Measurements from ENCODE around the gene CTNNA1.
"Not testable (repeated sequence)": the region's sequence is repeated elsewhere in the genome, so short reads cannot be mapped to it uniquely, and the experiment has no call there.

Gene CTNNA1, protein sequence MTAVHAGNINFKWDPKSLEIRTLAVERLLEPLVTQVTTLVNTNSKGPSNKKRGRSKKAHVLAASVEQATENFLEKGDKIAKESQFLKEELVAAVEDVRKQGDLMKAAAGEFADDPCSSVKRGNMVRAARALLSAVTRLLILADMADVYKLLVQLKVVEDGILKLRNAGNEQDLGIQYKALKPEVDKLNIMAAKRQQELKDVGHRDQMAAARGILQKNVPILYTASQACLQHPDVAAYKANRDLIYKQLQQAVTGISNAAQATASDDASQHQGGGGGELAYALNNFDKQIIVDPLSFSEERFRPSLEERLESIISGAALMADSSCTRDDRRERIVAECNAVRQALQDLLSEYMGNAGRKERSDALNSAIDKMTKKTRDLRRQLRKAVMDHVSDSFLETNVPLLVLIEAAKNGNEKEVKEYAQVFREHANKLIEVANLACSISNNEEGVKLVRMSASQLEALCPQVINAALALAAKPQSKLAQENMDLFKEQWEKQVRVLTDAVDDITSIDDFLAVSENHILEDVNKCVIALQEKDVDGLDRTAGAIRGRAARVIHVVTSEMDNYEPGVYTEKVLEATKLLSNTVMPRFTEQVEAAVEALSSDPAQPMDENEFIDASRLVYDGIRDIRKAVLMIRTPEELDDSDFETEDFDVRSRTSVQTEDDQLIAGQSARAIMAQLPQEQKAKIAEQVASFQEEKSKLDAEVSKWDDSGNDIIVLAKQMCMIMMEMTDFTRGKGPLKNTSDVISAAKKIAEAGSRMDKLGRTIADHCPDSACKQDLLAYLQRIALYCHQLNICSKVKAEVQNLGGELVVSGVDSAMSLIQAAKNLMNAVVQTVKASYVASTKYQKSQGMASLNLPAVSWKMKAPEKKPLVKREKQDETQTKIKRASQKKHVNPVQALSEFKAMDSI

DNA sequence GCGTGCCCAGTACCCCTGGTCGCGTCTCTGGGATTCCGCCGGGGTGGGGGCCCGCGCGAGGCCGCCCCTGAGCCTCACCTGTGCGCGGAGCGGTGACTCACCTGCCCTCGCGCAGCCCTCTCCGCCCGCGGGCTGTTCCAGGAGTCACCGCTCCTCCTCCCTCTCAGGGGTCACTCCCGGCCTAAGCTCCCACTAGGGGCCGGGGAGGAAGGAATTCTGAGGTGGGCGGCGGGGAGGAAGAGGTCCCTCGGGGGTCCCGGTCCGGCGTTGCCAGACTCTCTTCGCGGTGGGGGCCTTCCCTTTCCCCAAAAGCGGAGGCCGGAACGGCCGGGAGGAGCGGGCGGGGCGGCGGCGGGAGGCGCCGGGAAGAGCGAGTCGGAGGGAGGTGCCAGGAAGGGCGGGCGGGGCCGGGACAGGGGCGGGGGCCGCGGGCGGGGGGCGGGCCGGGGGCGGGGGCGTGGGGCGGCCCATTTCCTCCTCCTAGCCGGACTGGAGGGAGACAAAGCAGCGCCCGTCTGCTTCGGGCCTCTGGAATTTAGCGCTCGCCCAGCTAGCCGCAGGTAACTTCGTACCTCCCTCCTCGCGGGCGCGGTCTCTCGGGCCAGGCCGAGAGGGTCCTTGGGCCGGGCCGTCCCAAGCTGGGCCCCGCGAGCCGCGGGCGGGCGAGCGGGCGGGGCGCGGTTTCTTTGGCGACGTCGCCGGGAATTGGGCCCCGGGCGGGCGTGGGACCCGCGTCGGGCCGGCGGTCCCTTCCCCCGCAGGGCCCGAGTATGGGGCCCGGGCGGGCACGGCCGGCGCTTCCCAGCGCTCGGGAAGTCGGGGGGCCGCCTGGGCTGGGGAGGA lies at the start of gene CTNNA1:
Gene CTNNA1, plus strand, starts transcription at position 475 of the 843 bp plus-strand sequence. CDS start 28,500 bp downstream, outside the sequence.
- FAIRE-seq, result no peak

DNA sequence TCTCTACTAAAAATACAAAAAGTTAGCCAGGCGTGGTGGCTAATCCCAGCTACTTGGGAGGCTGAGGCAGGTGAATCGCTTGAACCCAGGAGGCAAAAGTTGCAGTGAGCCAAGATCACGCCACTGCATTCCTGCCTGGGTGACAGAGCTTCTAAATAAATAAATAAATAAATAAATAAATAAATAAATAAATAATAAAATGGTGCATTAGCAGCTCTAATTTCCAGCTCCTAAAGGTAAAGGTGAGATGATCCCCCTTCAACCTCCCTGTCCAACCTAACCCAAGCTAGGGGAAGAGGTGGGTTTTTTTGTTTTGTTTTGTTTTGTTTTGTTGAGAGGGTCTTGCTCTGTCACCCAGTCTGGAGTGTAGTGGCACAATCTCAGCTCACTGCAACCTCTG lies 49.4 kb upstream of the CTNNA1 start:
- FAIRE-seq, result not testable (repeated sequence)

DNA sequence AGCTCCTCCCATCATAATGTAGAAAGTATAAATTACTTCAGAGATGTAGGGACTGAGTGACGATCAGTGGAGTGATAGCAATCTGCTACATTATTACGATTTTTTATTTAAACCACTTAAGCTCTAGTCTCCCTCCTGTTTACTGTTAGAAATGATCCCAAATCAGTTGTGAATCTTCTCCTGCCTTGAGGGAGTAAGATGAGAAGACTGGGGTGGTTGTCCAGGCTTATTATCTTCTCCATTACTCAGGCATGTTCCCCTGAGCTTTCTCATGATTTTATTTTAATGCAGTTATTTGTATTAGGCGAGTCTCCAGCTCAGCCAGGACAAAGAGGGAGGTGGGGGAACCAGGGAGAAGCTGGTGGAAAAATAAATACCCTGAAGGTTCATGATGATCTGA lies 48.2 kb upstream of the CTNNA1 start:
- FAIRE-seq, result no peak

DNA sequence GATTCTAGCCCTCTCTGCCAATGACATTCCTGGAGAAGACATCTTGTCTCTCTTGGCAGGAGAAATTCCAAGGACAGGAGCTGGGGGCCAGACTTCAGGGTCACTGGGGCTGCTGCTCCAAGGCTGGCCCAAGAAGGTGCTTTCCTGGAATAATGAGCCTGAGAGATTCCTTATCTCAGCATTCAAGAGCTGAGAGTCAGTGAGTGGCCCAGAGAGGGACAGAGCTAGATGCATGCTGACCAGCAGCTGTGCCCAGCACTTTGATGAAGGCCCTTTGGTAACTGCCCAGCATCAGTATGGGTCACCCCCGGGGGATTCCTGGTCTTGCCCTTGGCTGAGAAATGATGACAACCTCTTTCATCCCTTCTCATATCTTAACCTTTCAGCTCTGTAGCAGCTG lies 47.7 kb upstream of the CTNNA1 start:
- no peak for FAIRE-seq

DNA sequence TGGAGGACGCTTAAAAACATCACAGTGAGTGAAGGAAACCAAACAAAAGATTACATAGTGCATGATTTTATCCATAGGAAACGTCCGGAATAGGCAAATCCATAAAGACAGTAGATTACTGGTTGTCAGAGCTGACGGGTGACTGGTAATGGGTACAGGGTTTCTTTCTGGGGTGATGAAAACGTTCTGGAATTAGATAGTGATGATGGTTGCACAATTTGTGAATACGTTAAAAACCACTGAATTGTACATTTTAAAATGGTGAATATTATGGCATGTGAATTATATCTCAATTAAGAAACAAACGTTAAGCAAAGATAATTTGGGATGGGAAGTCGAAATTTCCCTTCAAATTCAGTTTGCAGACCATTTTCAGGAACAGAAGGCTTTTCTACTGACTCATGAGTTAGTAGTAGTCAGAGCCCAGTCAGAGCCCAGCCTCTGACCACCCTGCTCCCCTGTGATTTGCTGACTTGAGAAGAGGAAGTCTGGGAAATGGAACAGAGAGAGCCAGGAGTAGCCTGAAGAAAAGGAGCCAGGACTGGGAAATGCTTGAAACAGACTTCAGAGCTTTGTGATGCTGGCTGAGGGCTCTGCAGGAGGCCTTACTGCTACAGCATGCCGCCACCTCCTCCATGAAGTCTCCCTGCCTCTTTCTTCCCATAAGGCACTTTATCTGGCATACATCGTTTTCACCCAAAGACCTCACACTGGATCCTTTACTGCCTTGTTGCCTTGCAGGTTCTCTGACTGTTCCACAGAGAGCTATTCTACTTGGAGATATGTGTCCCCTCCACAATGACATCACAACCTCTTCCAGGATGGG lies 46.4 kb upstream of the CTNNA1 start:
- FAIRE-seq, result no peak

DNA sequence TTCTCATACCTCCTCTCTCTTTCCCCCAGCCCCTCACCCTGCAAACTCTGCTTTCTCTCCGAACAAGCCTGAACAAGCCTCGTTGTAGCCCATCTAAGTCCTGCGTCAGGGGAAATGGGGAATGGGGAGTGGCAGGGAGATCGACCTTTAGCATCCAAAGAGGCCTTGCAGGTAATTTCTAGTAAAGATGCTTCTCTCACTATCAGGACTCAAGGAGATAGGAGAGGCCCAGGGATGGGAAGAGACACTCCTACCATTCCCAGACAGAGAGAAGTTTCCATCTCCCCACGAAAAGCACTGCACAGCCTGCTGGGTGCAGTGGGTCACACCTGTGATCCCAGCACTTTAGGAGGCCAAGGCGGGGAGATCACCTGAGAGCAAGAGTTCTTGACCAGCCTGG lies 44.4 kb upstream of the CTNNA1 start:
- no peak for FAIRE-seq

DNA sequence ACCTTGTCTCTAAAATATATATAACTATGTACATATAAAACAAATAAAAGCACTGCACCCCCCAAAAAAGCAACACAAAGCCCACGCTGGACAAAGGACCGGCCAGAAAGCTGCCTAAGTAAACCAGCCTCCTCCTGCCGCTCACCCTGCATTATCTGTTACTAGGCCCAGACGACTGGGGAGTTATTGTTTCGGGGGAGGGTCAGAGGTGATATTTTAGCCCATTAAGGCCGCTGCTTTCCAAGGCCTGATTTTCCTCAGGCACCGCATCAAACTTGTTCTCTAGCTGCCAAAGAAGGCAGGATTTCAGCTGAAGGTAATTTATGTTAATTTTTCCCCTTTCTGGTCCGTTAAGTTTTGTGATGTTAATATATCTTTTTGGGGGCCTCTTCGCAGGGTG lies 44.0 kb upstream of the CTNNA1 start:
- FAIRE-seq, result no peak

DNA sequence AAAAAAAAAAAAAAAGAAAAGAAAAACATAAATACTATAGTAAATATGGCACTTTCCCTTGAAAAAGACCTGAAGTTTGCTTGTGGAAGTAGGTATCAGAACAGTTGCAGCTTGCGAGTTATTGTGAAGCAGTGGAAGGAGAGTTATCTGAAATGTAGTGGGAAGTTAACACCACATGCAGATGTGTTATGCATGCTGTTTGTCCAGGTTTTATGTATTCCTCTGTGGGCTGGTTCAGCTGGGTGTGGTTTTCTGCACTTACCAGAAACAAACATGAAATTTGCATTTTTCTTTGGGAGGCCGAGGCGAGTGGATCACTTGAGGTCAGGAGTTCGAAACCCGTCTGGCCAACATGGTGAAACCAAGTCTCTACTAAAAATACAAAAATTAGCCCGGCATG lies 42.1 kb upstream of the CTNNA1 start:
- no peak for FAIRE-seq

DNA sequence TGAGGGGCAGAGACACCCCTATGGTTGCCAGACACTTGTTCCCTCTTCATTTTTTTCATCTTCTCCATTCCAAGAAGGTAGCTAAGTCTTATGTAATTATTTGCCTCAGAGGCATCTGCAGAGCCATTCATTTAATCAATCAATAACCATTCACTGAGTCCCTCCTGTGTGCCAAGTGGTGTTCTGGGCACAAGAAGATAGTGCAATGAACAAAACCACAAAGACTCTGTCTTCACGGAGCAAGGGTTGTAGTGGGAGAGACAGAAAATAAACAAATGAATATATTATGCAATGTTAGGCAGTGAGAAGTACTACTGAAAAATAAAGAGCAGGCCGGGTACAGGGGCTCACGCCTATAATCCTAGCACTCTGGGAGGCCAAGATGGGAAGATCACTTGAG lies 41.4 kb upstream of the CTNNA1 start:
- no peak for FAIRE-seq

DNA sequence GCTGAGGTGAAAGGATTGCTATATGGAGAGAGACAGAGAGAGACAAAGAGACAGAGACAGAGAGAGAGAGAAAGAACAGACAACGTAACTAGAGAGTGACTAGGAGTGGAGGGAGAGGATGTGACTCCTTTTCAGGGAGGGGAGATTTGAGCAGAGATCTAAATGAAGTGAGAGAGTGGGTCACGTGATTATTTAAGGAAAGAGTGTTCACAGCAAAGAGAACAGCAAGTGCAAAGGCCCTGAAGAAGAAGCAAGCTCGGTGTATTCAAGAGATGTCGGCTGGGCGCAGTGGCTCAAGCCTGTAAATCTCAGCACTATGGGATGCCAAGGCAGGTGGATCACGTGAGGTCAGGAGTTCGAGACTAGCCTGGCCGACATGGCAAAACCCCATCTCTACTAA lies 40.9 kb upstream of the CTNNA1 start:
- no peak for FAIRE-seq

DNA sequence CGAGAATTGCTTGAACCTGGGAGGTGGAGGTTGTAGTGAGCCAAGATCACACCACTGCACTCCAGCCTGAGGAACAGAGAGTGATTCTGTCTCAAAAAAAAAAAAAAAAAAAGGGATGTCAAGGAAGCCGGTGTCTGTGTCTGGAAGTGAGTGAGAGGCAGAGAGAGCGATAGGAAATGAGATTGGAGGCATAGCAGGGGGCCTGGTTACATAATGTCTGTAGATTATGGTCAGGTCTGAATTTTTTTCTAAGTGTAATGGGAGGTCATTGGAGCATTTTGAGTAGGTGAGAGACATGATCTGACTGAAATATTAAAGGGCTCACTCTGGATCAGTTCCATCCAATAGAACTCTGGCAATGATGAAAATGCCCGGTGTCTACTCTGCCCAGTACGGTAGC lies 40.4 kb upstream of the CTNNA1 start:
- no peak for FAIRE-seq

DNA sequence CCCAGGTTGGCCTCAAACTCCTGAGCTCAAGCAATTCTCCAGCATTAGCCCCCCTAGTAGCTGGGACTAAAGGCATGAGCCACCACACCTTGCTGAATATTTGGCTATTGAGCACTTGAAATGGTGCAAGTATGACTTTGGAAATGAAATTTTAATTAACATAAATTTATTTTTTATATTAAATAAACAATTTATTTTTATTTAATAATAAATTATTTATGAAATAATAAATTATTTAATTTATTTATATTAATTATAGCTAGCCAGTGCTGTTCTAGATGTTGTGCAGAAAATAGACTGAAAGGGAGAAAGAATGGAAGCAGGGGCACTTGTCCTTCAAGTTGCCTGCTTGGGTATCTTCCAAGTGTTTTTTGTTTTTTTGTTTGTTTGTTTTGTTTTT lies 40.0 kb upstream of the CTNNA1 start:
- FAIRE-seq, result no peak

DNA sequence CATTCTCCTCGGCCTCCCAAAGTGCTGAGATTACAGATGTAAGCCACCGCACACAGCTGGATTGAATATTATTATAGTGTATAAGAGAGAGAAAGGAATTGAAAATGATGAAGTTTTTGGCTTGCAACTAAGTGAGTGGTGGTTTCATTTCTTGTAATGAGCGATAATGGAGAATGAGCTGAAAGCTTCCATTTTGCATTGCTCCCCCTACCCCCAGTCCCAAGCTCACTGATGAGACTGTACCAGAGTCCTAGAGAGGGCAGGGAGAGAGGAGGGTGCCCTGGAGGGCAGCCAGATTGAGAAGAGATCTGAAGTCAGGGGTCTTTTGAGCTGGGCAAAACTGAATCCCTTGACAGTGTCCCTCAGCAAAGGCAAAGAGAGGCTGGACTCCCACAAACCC lies 38.5 kb upstream of the CTNNA1 start:
- no peak for FAIRE-seq

DNA sequence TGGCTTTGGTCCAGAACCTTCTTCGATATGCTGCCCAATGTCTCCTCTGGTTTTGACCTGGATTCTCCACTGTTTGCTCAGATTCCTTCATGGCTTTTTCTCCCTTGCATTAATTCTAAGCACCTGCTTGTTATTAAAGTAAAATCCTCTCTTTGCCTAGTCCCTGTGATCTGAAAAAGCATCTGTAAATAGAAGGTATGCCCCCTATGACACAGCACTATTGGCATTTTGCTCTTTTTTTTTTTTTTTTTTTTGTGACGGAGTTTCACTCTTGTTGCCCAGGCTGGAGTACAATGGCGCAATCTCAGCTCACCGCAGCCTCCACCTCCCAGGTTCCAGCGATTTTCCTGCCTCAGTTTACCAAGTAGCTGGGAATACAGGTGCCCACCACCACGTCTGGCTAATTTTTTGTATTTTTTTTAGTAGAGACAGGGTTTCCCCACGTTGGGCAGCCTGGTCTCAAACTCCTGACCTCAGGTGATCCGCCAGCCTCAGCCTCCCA lies 37.2 kb upstream of the CTNNA1 start:
- FAIRE-seq, result not testable (repeated sequence)

DNA sequence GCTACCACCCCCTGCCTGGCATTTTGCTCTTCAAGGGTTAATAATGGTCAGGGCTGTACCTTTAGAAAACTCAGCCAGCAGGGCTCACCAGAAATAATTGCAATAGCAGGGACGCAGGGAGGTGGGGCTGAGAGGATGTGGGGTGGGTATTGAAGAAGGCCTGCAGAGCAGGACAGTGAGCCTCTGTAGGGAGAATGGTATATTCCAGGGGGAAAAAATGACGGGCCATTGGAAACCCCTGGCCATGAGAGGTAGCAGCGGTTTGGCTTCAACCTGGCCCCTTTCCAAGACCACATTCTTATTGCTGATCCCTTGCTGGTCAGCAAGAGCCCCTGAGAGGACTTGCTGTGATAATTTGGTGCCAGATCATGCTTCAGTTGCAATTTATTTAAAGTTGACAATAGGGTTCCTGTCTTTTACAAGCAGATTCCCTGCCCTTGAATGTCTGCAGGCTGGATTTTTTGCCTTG lies 36.7 kb upstream of the CTNNA1 start:
- peak; percentile 76 for FAIRE-seq

DNA sequence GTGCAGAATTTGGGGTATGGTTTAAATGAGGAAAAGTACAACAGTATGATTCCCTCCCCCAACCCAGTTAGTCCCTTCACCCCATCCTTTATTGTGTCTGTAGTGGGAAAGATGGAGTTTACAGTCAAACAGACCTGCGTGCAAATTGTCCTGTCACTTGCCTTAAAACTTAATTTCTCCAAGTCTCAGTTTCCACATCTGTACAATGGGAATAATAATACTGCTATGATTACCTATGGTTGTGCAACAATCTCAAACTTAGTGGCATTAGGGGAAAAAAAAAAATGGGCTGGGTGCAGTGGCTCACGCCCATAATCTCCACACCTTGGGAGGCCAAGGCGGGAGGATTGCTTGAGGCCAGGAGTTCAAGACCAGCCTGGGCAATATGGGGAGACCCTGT lies 35.8 kb upstream of the CTNNA1 start:
- no peak for FAIRE-seq

DNA sequence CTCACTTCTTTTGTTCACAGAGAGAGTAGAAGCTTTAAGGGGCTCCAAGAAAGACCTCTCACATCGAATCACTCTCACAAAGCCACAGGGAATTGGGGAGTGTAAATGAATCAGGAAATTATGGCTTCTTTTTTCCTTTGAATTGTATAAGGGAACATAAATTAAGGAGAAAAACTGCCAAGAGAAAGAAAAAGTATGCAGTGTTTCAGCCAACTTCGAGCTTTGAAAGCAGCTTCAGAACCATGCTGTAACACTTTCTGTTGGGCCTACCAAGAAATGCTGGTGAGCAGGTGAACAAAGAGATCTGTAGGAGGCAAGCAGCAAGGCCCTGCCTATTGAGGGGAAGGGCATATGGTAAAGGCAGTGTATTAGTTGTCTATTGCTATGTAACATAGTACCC lies 33.4 kb upstream of the CTNNA1 start:
- no peak for FAIRE-seq

DNA sequence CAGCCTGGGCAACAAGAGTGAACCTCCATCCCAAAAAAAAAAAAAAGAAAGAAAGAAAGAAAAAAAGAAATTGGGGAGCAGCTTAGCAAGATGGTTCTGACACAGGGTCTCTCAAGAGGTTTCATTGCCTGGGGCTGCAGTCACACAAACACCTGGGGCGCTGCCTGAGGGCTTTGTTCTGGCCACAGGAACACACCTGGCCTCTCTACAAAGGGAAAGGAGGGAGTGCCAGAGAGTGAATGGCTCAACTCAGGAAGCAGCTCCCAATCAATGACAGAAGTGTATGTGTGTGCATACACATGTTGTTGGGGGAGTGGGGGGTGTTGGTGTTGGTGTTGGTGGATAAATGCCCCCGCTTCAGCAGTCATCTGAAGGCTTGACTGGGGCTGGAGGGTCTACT lies 32.4 kb upstream of the CTNNA1 start:
- no peak for FAIRE-seq

DNA sequence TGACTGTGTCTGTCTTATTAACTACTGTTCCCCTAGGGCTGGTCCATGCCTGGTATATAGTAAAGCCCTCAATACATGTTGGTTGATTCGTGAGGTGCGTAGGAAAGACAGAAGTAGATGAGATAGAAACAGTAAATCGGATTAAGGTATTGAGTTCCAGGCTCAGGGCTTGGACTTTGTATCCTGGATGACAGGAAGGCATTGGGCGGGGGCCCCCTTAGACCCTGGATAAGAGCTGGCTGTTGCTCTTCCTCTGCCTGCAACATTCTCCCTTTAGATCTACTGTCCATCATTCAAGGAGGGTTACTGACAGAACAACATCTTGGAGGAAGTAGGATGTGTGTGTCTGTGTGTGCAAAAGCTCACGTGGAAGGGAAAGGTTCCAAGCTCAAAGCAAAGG lies 31.2 kb upstream of the CTNNA1 start:
- no peak for FAIRE-seq

DNA sequence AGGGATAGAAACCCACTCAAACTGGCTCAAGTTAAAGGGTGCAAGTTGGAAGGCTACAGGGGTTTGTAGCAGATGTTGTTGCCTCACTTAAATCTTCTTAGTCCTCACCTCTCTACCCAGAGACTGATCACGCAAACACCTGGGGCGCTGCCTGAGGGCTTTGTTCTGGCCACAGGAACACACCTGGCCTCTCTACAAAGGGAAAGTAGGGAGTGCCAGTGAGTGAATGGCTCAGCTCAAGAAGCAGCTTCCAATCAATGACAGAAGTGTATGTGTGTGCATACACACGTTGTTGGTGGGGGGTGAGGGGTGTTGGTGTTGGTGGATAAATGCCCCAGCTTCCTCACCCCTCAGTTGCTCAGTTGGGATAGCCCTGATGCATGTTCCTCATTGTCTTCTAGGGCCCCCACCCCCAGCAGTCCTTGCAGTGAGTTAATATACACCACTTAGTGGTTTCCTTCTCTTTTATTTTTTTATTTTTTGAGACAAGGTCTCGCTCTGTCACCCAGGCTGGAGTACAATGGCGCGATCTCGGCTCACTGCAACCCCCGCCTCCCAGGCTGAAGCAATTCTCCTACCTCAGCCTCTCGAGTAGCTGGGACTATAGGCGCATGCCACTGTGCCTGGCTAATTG lies 30.6 kb upstream of the CTNNA1 start:
- no peak for FAIRE-seq

DNA sequence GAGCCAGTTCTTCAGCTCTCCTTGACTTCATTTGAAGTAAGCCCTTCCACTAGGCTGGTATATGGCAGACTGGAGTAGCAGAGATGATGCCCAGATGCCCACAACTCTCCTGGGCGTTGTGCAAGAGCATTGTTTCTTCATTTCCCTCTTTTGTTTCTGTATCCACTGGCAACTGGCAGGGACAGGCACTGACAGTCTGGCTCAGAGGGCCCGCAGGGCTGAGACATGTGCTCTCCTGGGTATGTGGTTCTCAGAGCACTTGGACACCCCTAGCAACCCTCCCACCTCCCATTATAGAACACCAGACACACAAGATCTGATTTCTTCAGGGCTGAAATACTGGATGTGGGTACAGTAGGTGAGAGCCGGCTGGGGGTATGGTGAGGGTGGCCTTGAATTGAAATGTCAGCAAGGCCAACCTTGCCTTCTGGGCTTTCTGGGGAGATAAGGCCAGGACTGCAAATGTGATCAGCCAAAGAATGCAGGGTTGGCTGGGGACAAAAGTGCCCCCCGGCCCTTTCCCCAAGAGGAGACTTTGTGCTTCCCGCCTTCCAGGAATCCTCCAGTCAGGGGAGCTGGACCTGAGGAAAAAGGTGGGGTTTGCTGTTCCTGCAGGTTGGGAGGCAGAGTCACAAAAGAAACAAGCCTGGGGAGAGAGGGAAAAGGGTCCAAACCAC lies 28.6 kb upstream of the CTNNA1 start:
- no peak for FAIRE-seq

All from G401.6 (cell line).